GM12892 (cell line): ENCODE data around the gene KIF5C.

Experiments
- POLR2A ChIP-seq: IDR thresholded peaks from 2 replicates; pipeline ENCODE4 v1.6.1; 2011; ENCODE audit warnings: low read depth, low read length, control low read depth
- POLR2AphosphoS5 ChIP-seq: IDR thresholded peaks from 2 replicates; pipeline ENCODE4 v1.6.1; 2011; ENCODE audit warnings: low read depth, low read length, control low read depth

DNA sequence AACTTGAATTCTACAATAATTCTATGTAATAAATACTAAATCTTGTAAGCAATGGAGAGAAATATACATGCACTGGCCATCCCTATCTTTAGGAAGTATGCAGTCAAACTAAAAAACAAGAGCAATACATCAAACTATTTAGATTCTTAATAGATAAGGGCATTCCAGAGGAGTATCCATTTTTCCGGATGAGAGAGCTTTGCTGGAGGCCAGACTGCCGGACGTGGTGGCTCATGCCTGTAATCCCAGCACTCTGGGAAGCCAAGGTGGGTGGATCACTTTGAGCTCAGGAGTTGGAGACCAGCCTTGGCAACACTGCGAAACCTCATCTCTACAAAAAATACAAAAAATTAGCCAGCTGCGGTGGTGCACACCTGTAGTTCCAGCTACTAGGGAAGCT is 60.8 kb downstream of the KIF5C start:
- TF ChIP-seq POLR2A (no peak), POLR2AphosphoS5 (no peak)
